Smooth muscle cell (in vitro differentiated cells): Measurements from ENCODE around the gene TCF7L2. TPM values are rescaled to one million over a fixed set of nuclear protein-coding genes. Genes with fewer than 3 reads are reported as not detected.

Source experiments
- DNase-seq: peaks from one replicate; lab custom pipeline; 2025; ENCODE audit not compliant: unreplicated experiment; lab: John Stamatoyannopoulos, UW
- H2AFZ ChIP-seq: fragments of 200-600 bp; sonication (generic); 2 replicates; pipeline ENCODE4 v1.6.0; 2016; ENCODE audit warnings: antibody characterized with exemption, low read depth, mild to moderate bottlenecking
- H3F3A ChIP-seq: fragments of 200-600 bp; sonication (generic); 2 replicates; pipeline ENCODE4 v1.6.0; 2017; ENCODE audit warnings: antibody characterized with exemption, low read depth
- H3K27ac ChIP-seq: fragments of 200-600 bp; sonication (generic); 2 replicates; pipeline ENCODE4 v1.5.1; 2016; ENCODE audit warnings: low read depth, mild to moderate bottlenecking
- H3K27me3 ChIP-seq: fragments of 200-600 bp; sonication (generic); 2 replicates; pipeline ENCODE4 v1.6.1; 2016; ENCODE audit warnings: low read depth, mild to moderate bottlenecking
- H3K36me3 ChIP-seq: fragments of 200-600 bp; sonication (generic); 2 replicates; pipeline ENCODE4 v1.5.1; 2016; ENCODE audit warnings: low read depth
- H3K4me1 ChIP-seq: fragments of 200-600 bp; sonication (generic); 2 replicates; pipeline ENCODE4 v1.5.1; 2016; ENCODE audit warnings: low read depth
- H3K4me2 ChIP-seq: fragments of 200-600 bp; sonication (generic); 2 replicates; pipeline ENCODE4 v1.6.0; 2016; ENCODE audit warnings: mild to moderate bottlenecking
- H3K4me3 ChIP-seq: fragments of 200-600 bp; sonication (generic); 2 replicates; pipeline ENCODE4 v1.5.1; 2016; ENCODE audit warnings: mild to moderate bottlenecking
- H3K79me2 ChIP-seq: fragments of 200-600 bp; sonication (generic); 2 replicates; pipeline ENCODE4 v1.6.0; 2016; ENCODE audit warnings: low read depth, mild to moderate bottlenecking
- H3K9ac ChIP-seq: fragments of 200-600 bp; sonication (generic); 2 replicates; pipeline ENCODE4 v1.6.0; 2016; ENCODE audit warnings: low read depth
- H3K9me3 ChIP-seq: fragments of 200-600 bp; sonication (generic); replicated peaks from 2 replicates; pipeline ENCODE4 v1.5.1; 2016; ENCODE audit warnings: low read depth
- H4K20me1 ChIP-seq: fragments of 200-600 bp; sonication (generic); 2 replicates; pipeline ENCODE4 v1.6.0; 2016; ENCODE audit warnings: low read depth
- WGBS: methylation state at CpG from one replicate; pipeline ENCODE4 v1.1.7; 2016; ENCODE audit warnings: low lambda C conversion rate; 5-methylcytosine and 5-hydroxymethylcytosine counted together
- polyA plus RNA-seq: library from polyadenylated mRNA; unstranded; fragments of >200 nt; fragmentation: Nextera tagmentation; extraction: Ambion mirVana; gene quantifications from 2 replicates; pipeline ENCODE4 v1.2.1, GENCODE V29; 2016
- total RNA-seq: library from RNA; depleted of rRNA; stranded (reverse); fragments of >200 nt; gene quantifications from 2 replicates; pipeline ENCODE4 v1.2.3, GENCODE V29; 2014
- TF ChIP-seq, protein P1 (sequence below): fragments of 200-600 bp; sonication (generic); IDR thresholded peaks from 2 replicates; pipeline ENCODE4 v1.5.1; 2017; ENCODE audit warnings: borderline replicate concordance, mild to moderate bottlenecking, antibody characterized with exemption; ENCODE audit not compliant: insufficient read depth, poor library complexity, severe bottlenecking

Gene TCF7L2
- total and polyA plus RNA-seq, 2 experiments from 2014 or later, result 14.6 to 17.7 TPM

DNA sequence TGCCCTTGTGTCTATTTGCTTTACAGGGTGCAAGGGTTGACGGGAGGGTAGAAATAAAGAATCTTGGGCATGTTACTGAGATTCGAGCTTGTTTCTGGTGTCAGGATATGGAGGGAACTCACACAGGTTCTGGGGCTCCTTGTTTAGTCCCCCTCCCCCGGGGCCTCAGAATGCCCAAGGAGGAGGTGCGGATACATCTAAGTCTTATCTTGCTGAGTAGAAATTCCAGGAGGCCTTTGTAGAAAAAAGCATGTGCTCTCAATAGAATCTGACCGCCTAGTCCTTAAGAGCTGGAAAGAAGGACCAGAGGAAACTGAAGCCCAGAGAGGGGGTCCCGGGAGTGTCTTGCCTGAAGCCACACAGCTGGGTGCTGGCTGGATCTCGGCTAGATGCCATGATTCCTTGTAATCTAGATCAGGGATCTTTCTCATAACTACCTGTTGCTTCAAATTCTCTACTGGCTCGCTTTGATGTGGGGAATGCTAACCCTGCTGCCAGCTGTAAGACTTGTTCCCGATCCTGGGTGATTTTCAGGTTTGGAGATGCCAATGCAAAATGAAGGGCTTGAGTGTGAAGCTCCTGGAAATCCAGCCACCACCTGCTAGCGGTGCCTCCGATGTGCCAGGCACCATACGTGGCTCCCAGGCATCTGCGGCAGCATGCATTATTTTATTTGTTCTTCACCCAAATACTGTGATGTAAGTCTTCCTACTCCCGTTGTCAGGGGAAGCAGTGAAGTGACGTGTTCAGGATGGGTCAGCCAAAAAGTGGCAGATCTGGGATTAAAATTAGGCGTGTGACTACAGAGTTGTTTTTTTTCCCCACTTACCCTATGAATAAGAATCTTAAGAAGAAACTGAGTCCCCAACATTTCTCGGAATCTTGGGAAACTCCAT, 226.0 kb downstream of the TCF7L2 start:
- no peaks in the 10 kb centered on the region for H3K79me2 ChIP-seq
- H4K20me1 ChIP-seq, result no peaks in the 10 kb centered on the region
- TF ChIP-seq, protein P1, sequence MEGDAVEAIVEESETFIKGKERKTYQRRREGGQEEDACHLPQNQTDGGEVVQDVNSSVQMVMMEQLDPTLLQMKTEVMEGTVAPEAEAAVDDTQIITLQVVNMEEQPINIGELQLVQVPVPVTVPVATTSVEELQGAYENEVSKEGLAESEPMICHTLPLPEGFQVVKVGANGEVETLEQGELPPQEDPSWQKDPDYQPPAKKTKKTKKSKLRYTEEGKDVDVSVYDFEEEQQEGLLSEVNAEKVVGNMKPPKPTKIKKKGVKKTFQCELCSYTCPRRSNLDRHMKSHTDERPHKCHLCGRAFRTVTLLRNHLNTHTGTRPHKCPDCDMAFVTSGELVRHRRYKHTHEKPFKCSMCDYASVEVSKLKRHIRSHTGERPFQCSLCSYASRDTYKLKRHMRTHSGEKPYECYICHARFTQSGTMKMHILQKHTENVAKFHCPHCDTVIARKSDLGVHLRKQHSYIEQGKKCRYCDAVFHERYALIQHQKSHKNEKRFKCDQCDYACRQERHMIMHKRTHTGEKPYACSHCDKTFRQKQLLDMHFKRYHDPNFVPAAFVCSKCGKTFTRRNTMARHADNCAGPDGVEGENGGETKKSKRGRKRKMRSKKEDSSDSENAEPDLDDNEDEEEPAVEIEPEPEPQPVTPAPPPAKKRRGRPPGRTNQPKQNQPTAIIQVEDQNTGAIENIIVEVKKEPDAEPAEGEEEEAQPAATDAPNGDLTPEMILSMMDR, result no peak
- no peak for DNase-seq
- H3F3A ChIP-seq, result no peaks in the 10 kb centered on the region
- H3K27ac ChIP-seq, result no peak overlapping the region
- no peak overlapping the region for H2AFZ ChIP-seq
- H3K36me3 ChIP-seq, result no peaks in the 10 kb centered on the region
- H3K9me3 ChIP-seq, result no peaks in the 10 kb centered on the region
- H3K27me3 ChIP-seq, result no peaks in the 10 kb centered on the region
- WGBS, result 86% methylated on average over 17 of the region's 17 CpGs
- H3K9ac ChIP-seq, result no peak overlapping the region
- peaks cover 8% of the 10 kb centered on the region for H3K4me1 ChIP-seq
- no peak overlapping the region for H3K4me2 ChIP-seq
- H3K4me3 ChIP-seq, result no peak overlapping the region

DNA sequence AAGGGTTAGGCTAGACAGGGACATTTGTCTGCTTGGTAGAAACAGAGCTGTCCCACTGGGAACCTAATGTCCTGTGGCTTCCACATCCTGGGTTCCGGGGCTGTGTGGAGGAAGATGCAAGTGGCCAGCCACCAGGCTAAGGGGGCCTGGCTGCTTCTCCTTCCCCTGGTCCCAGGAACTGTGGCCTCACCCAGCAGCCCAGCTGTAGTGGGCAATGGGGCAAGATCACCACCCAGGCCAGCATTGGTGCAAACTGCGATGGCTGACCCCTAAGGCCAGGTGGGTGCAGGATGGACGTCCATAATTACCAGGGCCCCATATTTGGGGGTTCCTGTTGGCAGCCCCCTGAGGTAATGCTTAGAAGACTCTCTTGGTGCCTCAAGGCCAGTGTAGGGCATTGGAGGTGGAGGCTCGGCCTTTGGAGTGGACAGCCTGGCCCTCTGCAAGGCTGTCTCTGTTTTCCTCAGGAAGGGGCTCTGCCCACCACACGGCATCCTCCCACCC, 226.7 kb downstream of the TCF7L2 start:
- TF ChIP-seq, protein P1, result no peak
- Histone ChIP-seq H4K20me1 (no peaks in the 10 kb centered on the region), H3K4me2 (no peak overlapping the region), H3K27me3 (no peaks in the 10 kb centered on the region), H3K79me2 (no peaks in the 10 kb centered on the region), H3K36me3 (no peaks in the 10 kb centered on the region), H2AFZ (no peak overlapping the region), H3K4me3 (no peak overlapping the region), H3K4me1 (peaks cover 8% of the 10 kb centered on the region), H3K9me3 (no peaks in the 10 kb centered on the region), H3F3A (no peaks in the 10 kb centered on the region), H3K27ac (no peak overlapping the region), H3K9ac (no peak overlapping the region)
- no peak for DNase-seq
- WGBS, result 96% methylated on average over 5 of the region's 5 CpGs

DNA sequence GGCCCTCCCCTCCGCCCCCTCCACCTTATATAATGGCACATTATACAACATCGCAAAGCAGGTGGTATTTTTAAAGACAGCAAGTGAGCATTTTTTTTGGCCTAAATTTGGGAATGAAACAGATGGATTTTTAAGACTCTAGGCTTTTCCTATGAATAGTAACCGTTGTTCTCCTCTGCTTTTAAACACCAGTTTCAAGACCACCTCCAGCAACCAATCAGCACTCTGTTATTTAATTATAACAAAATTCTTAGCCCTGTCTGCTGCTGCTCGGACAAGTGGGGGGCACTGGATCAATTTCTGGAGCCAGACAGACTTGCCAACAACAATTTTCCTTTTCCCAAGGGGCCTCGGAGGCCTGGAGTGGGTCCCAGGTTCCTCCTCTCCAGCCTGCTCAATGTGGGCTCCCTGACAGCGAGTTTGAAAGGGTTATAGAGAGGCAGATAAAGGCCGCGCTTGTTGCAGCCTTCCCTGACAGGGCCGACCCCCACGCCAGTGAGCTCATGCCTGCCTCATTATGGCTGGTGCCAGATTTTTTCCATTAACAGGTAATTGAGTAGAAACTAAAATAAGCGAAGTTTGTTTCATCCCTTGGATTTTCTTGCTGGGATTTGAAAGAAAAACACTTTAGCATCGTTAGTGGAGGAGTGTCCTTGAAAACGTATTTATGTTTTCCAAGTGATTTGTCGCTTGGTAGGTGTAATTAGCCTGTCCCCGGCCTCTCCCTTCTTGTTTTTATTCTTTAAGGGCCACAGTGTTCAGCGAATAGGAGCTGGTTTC, 227.3 kb downstream of the TCF7L2 start:
- no peaks in the 10 kb centered on the region for H3K36me3 ChIP-seq
- H3K4me2 ChIP-seq, result no peak overlapping the region
- H4K20me1 ChIP-seq, result no peaks in the 10 kb centered on the region
- TF ChIP-seq, protein P1, result no peak
- H3K9ac ChIP-seq, result no peak overlapping the region
- peaks cover 8% of the 10 kb centered on the region for H3K4me1 ChIP-seq
- no peak for DNase-seq
- no peak overlapping the region for H3K27ac ChIP-seq
- no peaks in the 10 kb centered on the region for H3K79me2 ChIP-seq
- H2AFZ ChIP-seq, result no peak overlapping the region
- no peaks in the 10 kb centered on the region for H3F3A ChIP-seq
- WGBS, result 79% methylated on average over 16 of the region's 16 CpGs
- H3K4me3 ChIP-seq, result no peak overlapping the region
- H3K9me3 ChIP-seq, result no peaks in the 10 kb centered on the region
- H3K27me3 ChIP-seq, result no peaks in the 10 kb centered on the region
